Measurements from ENCODE around the gene BABAM2. TPM values are rescaled to one million over a fixed set of nuclear protein-coding genes. Genes with fewer than 3 reads are reported as not detected.

Gene BABAM2
- total RNA-seq, 1 donor from 2014 or later = 28.5 TPM

DNA sequence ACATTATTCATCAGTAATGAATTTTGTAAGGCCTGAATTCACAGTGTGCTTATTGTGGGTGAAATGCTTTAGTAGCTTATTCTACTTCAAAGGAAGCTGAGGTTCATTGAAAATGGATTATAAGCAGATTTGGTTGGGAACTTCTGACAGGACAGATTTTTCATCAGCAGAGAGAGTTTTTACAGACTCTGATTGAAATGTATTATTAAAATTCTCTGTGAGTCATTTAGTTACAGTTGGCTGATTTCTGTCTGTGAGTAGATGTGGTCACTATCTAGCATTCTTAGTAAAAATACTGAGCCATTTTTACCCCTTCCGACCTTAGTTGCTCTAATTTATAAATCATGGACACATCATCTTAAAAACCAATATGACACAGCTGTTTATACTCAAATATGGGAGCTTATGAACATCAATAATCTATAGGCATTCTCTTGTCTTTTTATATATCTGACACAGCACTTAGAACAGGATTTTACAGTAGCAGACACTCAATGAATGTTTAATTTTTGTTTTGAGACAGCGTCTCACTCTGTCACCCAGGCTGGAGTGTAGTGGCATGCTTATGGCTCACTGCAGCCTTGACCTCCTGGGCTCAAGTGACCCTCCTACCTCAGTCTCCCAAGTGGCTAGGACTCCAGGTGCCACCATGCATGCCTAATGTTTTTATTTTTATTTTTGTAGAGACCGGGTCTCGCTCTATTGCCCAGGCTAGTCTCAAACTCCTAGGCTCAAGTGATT, 239.6 kb downstream of the BABAM2 start:
- peak overlapping the region; percentile 5 for H3K4me3 Mint-ChIP-seq (ENCODE audit: unreplicated experiment)
- H3K27ac ChIP-seq (ENCODE audit: low read depth, low read length) = peak overlapping the region; percentile 13

DNA sequence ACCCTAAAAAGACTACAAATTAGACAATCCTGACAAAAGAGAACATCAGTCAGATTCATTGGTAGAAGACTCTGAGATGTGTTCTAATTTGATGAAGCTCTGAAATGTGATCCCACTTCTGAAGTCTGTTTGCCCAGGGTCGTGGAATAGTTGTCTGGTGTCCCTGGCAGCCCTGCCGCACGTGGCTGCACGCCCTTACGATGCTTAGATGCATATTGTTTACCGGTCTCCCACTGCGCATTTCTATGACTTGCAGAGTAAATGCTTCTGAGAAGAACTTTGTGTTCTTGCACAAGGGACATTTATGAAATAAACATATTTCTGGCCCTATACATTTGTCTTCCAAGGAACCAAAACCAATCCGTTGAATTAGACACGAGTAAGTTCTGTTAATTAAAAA, 243.2 kb downstream of the BABAM2 start:
- Mint-ChIP-seq H3K27ac (ENCODE audit: unreplicated experiment) (no peak overlapping the region), H3K9me3 (ENCODE audit: unreplicated experiment) (no peaks in the 10 kb centered on the region), H3K4me1 (ENCODE audit: low read depth, unreplicated experiment) (peaks cover 29% of the 10 kb centered on the region), H3K27me3 (ENCODE audit: low read depth, unreplicated experiment) (no peaks in the 10 kb centered on the region), H3K36me3 (ENCODE audit: low read depth, unreplicated experiment) (peaks cover 3% of the 10 kb centered on the region), H3K4me3 (ENCODE audit: unreplicated experiment) (no peak overlapping the region)
- Histone ChIP-seq H3K27ac (ENCODE audit: low read depth, low read length) (no peak overlapping the region), H3K27me3 (ENCODE audit: insufficient read depth, low read length) (no peaks in the 10 kb centered on the region), H3K36me3 (ENCODE audit: insufficient read depth, low read length) (no peaks in the 10 kb centered on the region), H4K20me1 (ENCODE audit: insufficient read depth, low read length) (no peaks in the 10 kb centered on the region), H3K79me2 (ENCODE audit: insufficient read depth, low read length) (no peaks in the 10 kb centered on the region), H3K4me3 (ENCODE audit: insufficient read depth, low read depth, low read length) (no peak overlapping the region), H3K4me2 (ENCODE audit: low read length) (no peak overlapping the region), H2AFZ (ENCODE audit: low read depth, low read length) (no peak overlapping the region), H3K4me1 (ENCODE audit: insufficient read depth, low read length) (peaks cover 12% of the 10 kb centered on the region), H3K9ac (ENCODE audit: low read length) (no peak overlapping the region), H3K9me3 (ENCODE audit: insufficient read depth, low read depth, low read length) (no peaks in the 10 kb centered on the region)
- FAIRE-seq (no peak), DNase-seq (ENCODE audit: low read depth) (no peak)
- TF ChIP-seq, protein P1, sequence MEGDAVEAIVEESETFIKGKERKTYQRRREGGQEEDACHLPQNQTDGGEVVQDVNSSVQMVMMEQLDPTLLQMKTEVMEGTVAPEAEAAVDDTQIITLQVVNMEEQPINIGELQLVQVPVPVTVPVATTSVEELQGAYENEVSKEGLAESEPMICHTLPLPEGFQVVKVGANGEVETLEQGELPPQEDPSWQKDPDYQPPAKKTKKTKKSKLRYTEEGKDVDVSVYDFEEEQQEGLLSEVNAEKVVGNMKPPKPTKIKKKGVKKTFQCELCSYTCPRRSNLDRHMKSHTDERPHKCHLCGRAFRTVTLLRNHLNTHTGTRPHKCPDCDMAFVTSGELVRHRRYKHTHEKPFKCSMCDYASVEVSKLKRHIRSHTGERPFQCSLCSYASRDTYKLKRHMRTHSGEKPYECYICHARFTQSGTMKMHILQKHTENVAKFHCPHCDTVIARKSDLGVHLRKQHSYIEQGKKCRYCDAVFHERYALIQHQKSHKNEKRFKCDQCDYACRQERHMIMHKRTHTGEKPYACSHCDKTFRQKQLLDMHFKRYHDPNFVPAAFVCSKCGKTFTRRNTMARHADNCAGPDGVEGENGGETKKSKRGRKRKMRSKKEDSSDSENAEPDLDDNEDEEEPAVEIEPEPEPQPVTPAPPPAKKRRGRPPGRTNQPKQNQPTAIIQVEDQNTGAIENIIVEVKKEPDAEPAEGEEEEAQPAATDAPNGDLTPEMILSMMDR (IDR thresholded peaks at IDR 0.05; ENCODE audit: insufficient read depth, low read depth, low read length) = no peak
- no peak for TF ChIP-seq EZH2 (IDR thresholded peaks at IDR 0.05; ENCODE audit: insufficient read depth, low read length)

More for the DNA sequence above, 239.6 kb downstream of the BABAM2 start:
- H2AFZ ChIP-seq (ENCODE audit: low read depth, low read length) = no peak overlapping the region
- H3K36me3 ChIP-seq (ENCODE audit: insufficient read depth, low read length) = no peaks in the 10 kb centered on the region
- H3K4me3 ChIP-seq (ENCODE audit: insufficient read depth, low read depth, low read length) = no peak overlapping the region
- no peaks in the 10 kb centered on the region for H3K27me3 ChIP-seq (ENCODE audit: insufficient read depth, low read length)
- peaks cover 18% of the 10 kb centered on the region for H3K4me1 ChIP-seq (ENCODE audit: insufficient read depth, low read length)
- DNase-seq (ENCODE audit: low read depth) = peak; percentile 85
- no peak for TF ChIP-seq EZH2 (IDR thresholded peaks at IDR 0.05; ENCODE audit: insufficient read depth, low read length)
- TF ChIP-seq, protein P1 (IDR thresholded peaks at IDR 0.05; ENCODE audit: insufficient read depth, low read depth, low read length) = no peak
- H3K4me2 ChIP-seq (ENCODE audit: low read length) = peak overlapping the region; percentile 12
- H3K27ac Mint-ChIP-seq (ENCODE audit: unreplicated experiment) = peak overlapping the region; percentile 89
- no peaks in the 10 kb centered on the region for H4K20me1 ChIP-seq (ENCODE audit: insufficient read depth, low read length)
- H3K27me3 Mint-ChIP-seq (ENCODE audit: low read depth, unreplicated experiment) = no peaks in the 10 kb centered on the region
- H3K9me3 ChIP-seq (ENCODE audit: insufficient read depth, low read depth, low read length) = no peaks in the 10 kb centered on the region
- peaks cover 1% of the 10 kb centered on the region for H3K36me3 Mint-ChIP-seq (ENCODE audit: low read depth, unreplicated experiment)
- no peaks in the 10 kb centered on the region for H3K79me2 ChIP-seq (ENCODE audit: insufficient read depth, low read length)
- peaks cover 3% of the 10 kb centered on the region for H3K9me3 Mint-ChIP-seq (ENCODE audit: unreplicated experiment)
- H3K9ac ChIP-seq (ENCODE audit: low read length) = no peak overlapping the region
- no peak for FAIRE-seq
- peaks cover 27% of the 10 kb centered on the region for H3K4me1 Mint-ChIP-seq (ENCODE audit: low read depth, unreplicated experiment)

DNA sequence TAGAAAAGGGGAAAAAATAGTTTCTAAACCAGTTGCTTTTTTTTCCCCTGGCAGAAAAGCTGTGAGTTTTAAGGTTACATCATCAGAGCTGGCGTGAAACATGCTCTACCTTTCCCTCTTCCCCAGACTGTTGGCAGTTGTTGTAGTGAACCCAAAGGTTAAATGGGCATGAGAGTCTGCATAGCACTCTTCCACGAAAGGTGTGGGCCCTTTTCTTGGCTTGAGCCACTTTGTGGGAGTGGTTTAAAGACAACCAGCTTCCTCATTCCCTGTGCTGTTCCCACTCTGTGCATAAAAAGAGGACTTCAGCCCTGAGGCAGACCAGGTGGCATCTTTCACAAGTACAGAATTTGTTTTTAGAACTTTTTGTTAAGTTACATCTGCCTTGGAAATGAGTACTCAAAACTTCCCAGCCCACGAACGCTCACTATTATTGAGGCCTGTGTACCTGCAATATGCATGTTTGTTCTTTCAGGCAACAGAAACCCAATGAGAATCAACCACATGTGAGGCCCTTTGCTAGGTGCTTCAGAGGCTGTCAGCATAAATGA, 243.8 kb downstream of the BABAM2 start:
- DNase-seq (ENCODE audit: low read depth) (no peak), FAIRE-seq (no peak)
- H3K36me3 Mint-ChIP-seq (ENCODE audit: low read depth, unreplicated experiment) = peaks cover 3% of the 10 kb centered on the region
- H2AFZ ChIP-seq (ENCODE audit: low read depth, low read length) = no peak overlapping the region
- H3K9me3 ChIP-seq (ENCODE audit: insufficient read depth, low read depth, low read length) = no peaks in the 10 kb centered on the region
- H3K9ac ChIP-seq (ENCODE audit: low read length) = no peak overlapping the region
- peaks cover 29% of the 10 kb centered on the region for H3K4me1 Mint-ChIP-seq (ENCODE audit: low read depth, unreplicated experiment)
- no peak overlapping the region for H3K4me3 ChIP-seq (ENCODE audit: insufficient read depth, low read depth, low read length)
- H3K27me3 ChIP-seq (ENCODE audit: insufficient read depth, low read length) = no peaks in the 10 kb centered on the region
- H3K4me1 ChIP-seq (ENCODE audit: insufficient read depth, low read length) = peaks cover 6% of the 10 kb centered on the region
- no peak for TF ChIP-seq EZH2 (IDR thresholded peaks at IDR 0.05; ENCODE audit: insufficient read depth, low read length)
- TF ChIP-seq, protein P1 (IDR thresholded peaks at IDR 0.05; ENCODE audit: insufficient read depth, low read depth, low read length) = no peak
- H3K79me2 ChIP-seq (ENCODE audit: insufficient read depth, low read length) = no peaks in the 10 kb centered on the region
- no peak overlapping the region for H3K4me2 ChIP-seq (ENCODE audit: low read length)
- no peaks in the 10 kb centered on the region for H3K36me3 ChIP-seq (ENCODE audit: insufficient read depth, low read length)
- no peaks in the 10 kb centered on the region for H3K27me3 Mint-ChIP-seq (ENCODE audit: low read depth, unreplicated experiment)
- no peak overlapping the region for H3K27ac ChIP-seq (ENCODE audit: low read depth, low read length)
- H3K9me3 Mint-ChIP-seq (ENCODE audit: unreplicated experiment) = no peaks in the 10 kb centered on the region
- H3K27ac Mint-ChIP-seq (ENCODE audit: unreplicated experiment) = no peak overlapping the region
- H3K4me3 Mint-ChIP-seq (ENCODE audit: unreplicated experiment) = no peak overlapping the region
- no peaks in the 10 kb centered on the region for H4K20me1 ChIP-seq (ENCODE audit: insufficient read depth, low read length)
